Muscle layer of duodenum (tissue), 2 donors: ENCODE results near the gene TBX1.

Source experiments
- H3K27ac ChIP-seq: one replicate; pipeline ENCODE4 v1.7.0; 2013; ENCODE audit warnings: mild to moderate bottlenecking, low read length
- H3K27me3 ChIP-seq: one replicate; pipeline ENCODE4 v1.7.0; 2013; ENCODE audit warnings: low read depth, mild to moderate bottlenecking, control low read depth, low read length
- H3K36me3 ChIP-seq, 2 donors: one replicate each; pipeline ENCODE4 v1.7.0; 2013; ENCODE audit warnings: low read length in 2 of 2, control low read depth in 1 of 2, mild to moderate bottlenecking in 1 of 2; ENCODE audit not compliant: insufficient read depth in 2 of 2, control insufficient read depth in 1 of 2
- H3K4me1 ChIP-seq, 2 donors: one replicate each; pipeline ENCODE4 v1.7.0; 2013; ENCODE audit warnings: low read length in 2 of 2, mild to moderate bottlenecking in 2 of 2, control low read depth in 1 of 2, moderate library complexity in 1 of 2; ENCODE audit not compliant: insufficient read depth in 2 of 2, control insufficient read depth in 1 of 2
- H3K4me3 ChIP-seq, 2 donors: one replicate each; pipeline ENCODE4 v1.7.0; 2013; ENCODE audit warnings: low read length in 2 of 2, low read depth in 1 of 2, mild to moderate bottlenecking in 1 of 2
- H3K9me3 ChIP-seq, 2 donors: one replicate each; pipeline ENCODE4 v1.7.0; 2013; ENCODE audit warnings: low read length in 2 of 2, control low read depth in 1 of 2, mild to moderate bottlenecking in 1 of 2; ENCODE audit not compliant: control insufficient read depth in 1 of 2
- donor health status: healthy.

TBX1 gene

GRCh38 chr22:19731361-19732135 lies 29.0 kb upstream of the TBX1 start:
- no peaks in the 10 kb centered on the region for H3K36me3 ChIP-seq
- H3K4me3 ChIP-seq, result peak overlapping the region in 1 of 2 donors; percentile 56
- no peaks in the 10 kb centered on the region for H3K9me3 ChIP-seq
- no peaks in the 10 kb centered on the region for H3K27me3 ChIP-seq
- H3K4me1 ChIP-seq, result peaks cover 0 to 7% of the 10 kb centered on the region in 2 donors
- H3K27ac ChIP-seq, result no peak overlapping the region

GRCh38 chr22:19732403-19733113 lies 28.0 kb upstream of the TBX1 start:
- Histone ChIP-seq H3K36me3 (no peaks in the 10 kb centered on the region), H3K27me3 (no peaks in the 10 kb centered on the region), H3K27ac (no peak overlapping the region), H3K4me1 (peaks cover 0 to 7% of the 10 kb centered on the region in 2 donors), H3K4me3 (no peak overlapping the region), H3K9me3 (no peaks in the 10 kb centered on the region)

- no peak overlapping the region for H3K27ac ChIP-seq
- no peaks in the 10 kb centered on the region for H3K9me3 ChIP-seq
- H3K36me3 ChIP-seq, result no peaks in the 10 kb centered on the region
- no peak overlapping the region for H3K4me3 ChIP-seq
- H3K27me3 ChIP-seq, result no peaks in the 10 kb centered on the region
- peaks cover 0 to 7% of the 10 kb centered on the region in 2 donors for H3K4me1 ChIP-seq
Measured at GRCh38 chr22:19733755-19734154, 26.8 kb upstream of the TBX1 start.

GRCh38 chr22:19734163-19734562 lies 26.4 kb upstream of the TBX1 start:
- no peak overlapping the region for H3K4me3 ChIP-seq
- no peaks in the 10 kb centered on the region for H3K36me3 ChIP-seq
- H3K9me3 ChIP-seq, result no peaks in the 10 kb centered on the region
- peaks cover 0 to 7% of the 10 kb centered on the region in 2 donors for H3K4me1 ChIP-seq
- no peaks in the 10 kb centered on the region for H3K27me3 ChIP-seq
- no peak overlapping the region for H3K27ac ChIP-seq

- Histone ChIP-seq H3K27me3 (no peaks in the 10 kb centered on the region), H3K4me3 (no peak overlapping the region), H3K36me3 (no peaks in the 10 kb centered on the region), H3K4me1 (peaks cover 0 to 7% of the 10 kb centered on the region in 2 donors), H3K27ac (no peak overlapping the region), H3K9me3 (no peaks in the 10 kb centered on the region)
Measured at GRCh38 chr22:19734837-19735382, 25.7 kb upstream of the TBX1 start.

GRCh38 chr22:19735665-19736510 lies 24.7 kb upstream of the TBX1 start:
- Histone ChIP-seq H3K27me3 (no peaks in the 10 kb centered on the region), H3K4me1 (peaks cover 0 to 3% of the 10 kb centered on the region in 2 donors), H3K27ac (no peak overlapping the region), H3K9me3 (no peaks in the 10 kb centered on the region), H3K36me3 (no peaks in the 10 kb centered on the region), H3K4me3 (no peak overlapping the region)

GRCh38 chr22:19737846-19738663 lies 22.5 kb upstream of the TBX1 start:
- H3K4me1 ChIP-seq, result no peaks in the 10 kb centered on the region
- no peaks in the 10 kb centered on the region for H3K9me3 ChIP-seq

GRCh38 chr22:19738664-19739447 lies 21.7 kb upstream of the TBX1 start:
- H3K4me3 ChIP-seq, result no peak overlapping the region
- no peak overlapping the region for H3K27ac ChIP-seq
- no peaks in the 10 kb centered on the region for H3K9me3 ChIP-seq
- H3K4me1 ChIP-seq, result no peaks in the 10 kb centered on the region
- H3K27me3 ChIP-seq, result no peaks in the 10 kb centered on the region
- H3K36me3 ChIP-seq, result no peaks in the 10 kb centered on the region

More at GRCh38 chr22:19737846-19738663, 22.5 kb upstream of the TBX1 start:
- H3K27ac ChIP-seq, result no peak overlapping the region
- no peaks in the 10 kb centered on the region for H3K36me3 ChIP-seq
- no peaks in the 10 kb centered on the region for H3K27me3 ChIP-seq
- no peak overlapping the region for H3K4me3 ChIP-seq

- H3K4me1 ChIP-seq, result no peaks in the 10 kb centered on the region
- no peaks in the 10 kb centered on the region for H3K27me3 ChIP-seq
- no peaks in the 10 kb centered on the region for H3K36me3 ChIP-seq
- no peak overlapping the region for H3K4me3 ChIP-seq
- H3K9me3 ChIP-seq, result no peaks in the 10 kb centered on the region
- H3K27ac ChIP-seq, result no peak overlapping the region
Measured at GRCh38 chr22:19739448-19739895, 21.1 kb upstream of the TBX1 start.

GRCh38 chr22:19739911-19740449 lies 20.6 kb upstream of the TBX1 start:
- Histone ChIP-seq H3K27me3 (no peaks in the 10 kb centered on the region), H3K4me1 (no peaks in the 10 kb centered on the region), H3K4me3 (no peak overlapping the region), H3K9me3 (no peaks in the 10 kb centered on the region), H3K27ac (no peak overlapping the region), H3K36me3 (no peaks in the 10 kb centered on the region)
